Memory B cell (primary cell): ENCODE data around the gene ASB2.

Experiments used
- ATAC-seq: fragments of 150-1000 bp; cut with Tn5 transposase; 2 replicates; pipeline ENCODE4 v1.10.0; 2021; ENCODE audit warnings: low read depth, mild to moderate bottlenecking, moderate library complexity
- DNase-seq, 2 donors: peaks; one replicate each; pipeline ENCODE4 v3.0.0; 2022; ENCODE audit warnings: low spot score in 2 of 2
- H3K27ac Mint-ChIP-seq: one replicate; pipeline ENCODE4 v1.8.0; 2022; ENCODE audit warnings: mild to moderate bottlenecking, moderate library complexity, mixed read lengths
- H3K27me3 Mint-ChIP-seq: one replicate; pipeline ENCODE4 v1.8.0; 2022; ENCODE audit warnings: mixed read lengths
- H3K36me3 Mint-ChIP-seq: one replicate; pipeline ENCODE4 v1.8.0; 2022; ENCODE audit warnings: mild to moderate bottlenecking, mixed read lengths
- H3K4me1 Mint-ChIP-seq: one replicate; pipeline ENCODE4 v1.8.0; 2022; ENCODE audit warnings: mixed read lengths
- H3K4me3 Mint-ChIP-seq: one replicate; pipeline ENCODE4 v1.8.0; 2022; ENCODE audit warnings: mild to moderate bottlenecking, moderate library complexity, mixed read lengths
- H3K9me3 Mint-ChIP-seq: one replicate; pipeline ENCODE4 v1.8.0; 2022; ENCODE audit warnings: mixed read lengths

ASB2 gene

GRCh38 chr14:94010625-94011024 lies 34.3 kb upstream of the ASB2 start:
- Mint-ChIP-seq H3K27ac (no peak overlapping the region), H3K27me3 (peaks cover 16% of the 10 kb centered on the region), H3K4me1 (peaks cover 3% of the 10 kb centered on the region), H3K9me3 (no peaks in the 10 kb centered on the region), H3K4me3 (no peak overlapping the region), H3K36me3 (no peaks in the 10 kb centered on the region)
- DNase-seq, result no peak
- no peak for ATAC-seq

DNA sequence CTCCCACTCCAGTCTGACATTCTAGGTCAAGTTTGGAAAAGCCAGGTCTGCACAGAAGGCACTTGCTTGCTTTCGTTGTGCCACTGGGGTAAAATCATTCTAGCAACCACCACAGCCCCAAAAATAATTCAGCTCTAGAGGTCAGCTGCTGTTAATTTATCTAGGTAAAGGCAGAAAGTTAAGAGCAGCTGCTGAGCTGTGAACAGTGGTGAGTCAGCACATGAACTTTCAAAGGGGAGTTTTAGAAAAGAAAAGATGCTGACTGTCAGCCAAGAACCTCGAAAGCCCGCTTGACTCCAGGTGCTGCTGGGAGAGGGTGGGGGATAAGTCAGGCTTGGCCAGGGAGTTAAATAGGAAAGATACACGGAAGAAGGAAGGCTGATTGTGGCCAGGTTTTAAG lies 33.4 kb upstream of the ASB2 start:
- Mint-ChIP-seq H3K9me3 (no peaks in the 10 kb centered on the region), H3K36me3 (no peaks in the 10 kb centered on the region), H3K27me3 (peaks cover 21% of the 10 kb centered on the region), H3K4me3 (no peak overlapping the region), H3K4me1 (peaks cover 7% of the 10 kb centered on the region), H3K27ac (no peak overlapping the region)
- DNase-seq (no peak), ATAC-seq (no peak)

- H3K27me3 Mint-ChIP-seq, result peaks cover 22% of the 10 kb centered on the region
- H3K36me3 Mint-ChIP-seq, result no peaks in the 10 kb centered on the region
- no peaks in the 10 kb centered on the region for H3K9me3 Mint-ChIP-seq
- no peak overlapping the region for H3K27ac Mint-ChIP-seq
- ATAC-seq, result no peak
- peaks cover 7% of the 10 kb centered on the region for H3K4me1 Mint-ChIP-seq
- H3K4me3 Mint-ChIP-seq, result no peak overlapping the region
- DNase-seq, result no peak
Measured at GRCh38 chr14:94008234-94008633, 31.9 kb upstream of the ASB2 start.

DNA sequence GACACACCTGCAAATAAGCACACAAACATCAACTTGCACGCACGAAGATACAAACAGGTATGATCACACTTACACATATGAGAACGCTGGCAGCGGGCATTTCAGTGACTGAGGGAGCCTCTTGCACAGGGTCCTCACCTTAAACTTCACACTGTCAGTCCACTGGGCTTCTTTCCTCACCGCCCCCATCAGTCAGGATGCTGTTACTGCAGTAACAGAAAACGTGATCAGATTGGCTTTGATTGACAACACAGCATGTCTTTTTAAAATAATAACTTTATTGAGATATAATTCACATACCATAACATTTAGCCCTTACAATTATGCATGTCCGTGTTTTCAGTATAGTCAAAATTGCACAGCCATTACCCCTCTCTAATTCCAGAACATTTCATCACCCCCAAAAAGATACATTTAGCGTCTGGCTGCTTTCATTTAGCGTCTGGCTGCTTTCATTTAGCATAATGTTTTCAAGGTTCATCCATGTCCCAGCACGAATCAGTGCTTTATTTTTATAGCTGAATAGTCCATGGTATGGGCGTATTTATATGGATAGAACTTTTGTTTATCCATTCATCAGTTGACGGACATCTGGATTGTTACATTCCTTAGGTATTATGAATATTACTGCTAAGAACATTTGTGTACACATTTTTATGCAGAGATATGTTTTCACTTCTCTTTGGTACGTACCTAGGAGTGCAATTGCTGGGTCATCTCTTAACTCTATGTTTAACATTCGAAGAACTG lies 29.1 kb upstream of the ASB2 start:
- Mint-ChIP-seq H3K27ac (no peak overlapping the region), H3K36me3 (no peaks in the 10 kb centered on the region), H3K9me3 (no peaks in the 10 kb centered on the region), H3K27me3 (peaks cover 18% of the 10 kb centered on the region), H3K4me3 (no peak overlapping the region), H3K4me1 (peaks cover 4% of the 10 kb centered on the region)
- ATAC-seq, result peak; percentile 50
- no peak for DNase-seq

GRCh38 chr14:94004015-94004414 lies 27.6 kb upstream of the ASB2 start:
- Mint-ChIP-seq H3K4me3 (no peak overlapping the region), H3K4me1 (peaks cover 4% of the 10 kb centered on the region), H3K27me3 (peaks cover 21% of the 10 kb centered on the region), H3K27ac (no peak overlapping the region), H3K36me3 (no peaks in the 10 kb centered on the region), H3K9me3 (no peaks in the 10 kb centered on the region)
- DNase-seq (no peak), ATAC-seq (no peak)

- Mint-ChIP-seq H3K4me1 (peaks cover 4% of the 10 kb centered on the region), H3K27me3 (peaks cover 23% of the 10 kb centered on the region), H3K36me3 (no peaks in the 10 kb centered on the region), H3K4me3 (no peak overlapping the region), H3K9me3 (no peaks in the 10 kb centered on the region), H3K27ac (no peak overlapping the region)
- no peak for ATAC-seq
- DNase-seq, result no peak
Measured at GRCh38 chr14:94003397-94003796, 27.0 kb upstream of the ASB2 start.

DNA sequence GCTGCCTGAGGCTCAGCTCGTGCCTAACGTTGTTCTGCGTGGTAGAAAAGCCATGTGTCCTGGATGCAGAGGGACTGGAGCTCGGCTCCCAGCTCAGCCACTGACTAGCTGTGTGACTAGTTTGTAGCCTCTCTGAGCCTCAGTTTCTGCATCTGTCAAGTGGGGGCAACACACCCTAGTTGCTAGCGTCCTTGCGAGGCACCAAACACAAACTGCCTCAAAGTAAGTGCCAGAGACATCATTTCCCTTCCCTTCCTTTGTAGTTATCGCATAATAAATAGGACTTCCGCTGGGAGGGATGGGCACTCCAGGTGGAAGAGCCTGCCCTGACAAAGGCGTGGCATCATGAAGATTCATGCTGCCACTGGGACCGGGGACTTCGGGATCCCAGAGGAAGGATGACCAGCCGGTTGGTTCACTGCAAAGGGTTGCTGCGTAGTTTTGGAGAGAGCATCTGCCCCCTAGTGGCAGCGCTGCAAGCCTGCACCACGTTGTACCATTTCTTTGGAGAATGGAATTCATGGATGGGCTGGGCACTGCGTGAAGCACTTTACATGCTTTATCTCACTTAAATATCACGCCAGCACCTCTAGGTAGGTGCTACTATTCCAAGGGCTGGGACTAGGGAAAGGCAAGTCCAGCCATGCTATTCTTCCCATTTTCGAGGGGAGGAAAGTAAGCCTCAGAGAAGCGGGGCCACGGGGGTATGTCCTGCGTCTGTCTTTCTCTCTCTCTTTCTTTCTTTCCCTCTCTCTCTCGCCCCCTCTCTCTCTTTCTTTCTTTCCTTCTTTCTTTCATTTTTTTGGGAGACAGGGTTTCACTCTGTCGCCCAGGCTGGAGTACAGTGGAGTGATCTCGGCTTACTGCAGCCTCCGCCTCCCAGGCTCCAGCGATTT lies 25.4 kb upstream of the ASB2 start:
- DNase-seq (peak; percentile 56 to 57), ATAC-seq (peak; percentile 84)
- peaks cover 4% of the 10 kb centered on the region for H3K4me1 Mint-ChIP-seq
- no peak overlapping the region for H3K4me3 Mint-ChIP-seq
- no peak overlapping the region for H3K27ac Mint-ChIP-seq
- no peaks in the 10 kb centered on the region for H3K36me3 Mint-ChIP-seq
- H3K27me3 Mint-ChIP-seq, result peaks cover 25% of the 10 kb centered on the region
- no peaks in the 10 kb centered on the region for H3K9me3 Mint-ChIP-seq

GRCh38 chr14:94001016-94001415 lies 24.6 kb upstream of the ASB2 start:
- Mint-ChIP-seq H3K4me3 (no peak overlapping the region), H3K9me3 (no peaks in the 10 kb centered on the region), H3K27me3 (peaks cover 28% of the 10 kb centered on the region), H3K36me3 (no peaks in the 10 kb centered on the region), H3K27ac (no peak overlapping the region), H3K4me1 (peaks cover 4% of the 10 kb centered on the region)
- ATAC-seq (no peak), DNase-seq (no peak)

GRCh38 chr14:94000267-94000666 lies 23.9 kb upstream of the ASB2 start:
- H3K9me3 Mint-ChIP-seq, result no peaks in the 10 kb centered on the region
- H3K4me3 Mint-ChIP-seq, result no peak overlapping the region
- H3K27me3 Mint-ChIP-seq, result peaks cover 31% of the 10 kb centered on the region
- no peak for ATAC-seq
- DNase-seq, result no peak
- H3K36me3 Mint-ChIP-seq, result no peaks in the 10 kb centered on the region
- H3K4me1 Mint-ChIP-seq, result peaks cover 3% of the 10 kb centered on the region
- no peak overlapping the region for H3K27ac Mint-ChIP-seq

- Mint-ChIP-seq H3K27ac (no peak overlapping the region), H3K27me3 (peaks cover 25% of the 10 kb centered on the region), H3K4me3 (no peak overlapping the region), H3K4me1 (no peaks in the 10 kb centered on the region), H3K9me3 (no peaks in the 10 kb centered on the region), H3K36me3 (no peaks in the 10 kb centered on the region)
- ATAC-seq (no peak), DNase-seq (no peak)
Measured at GRCh38 chr14:93999573-93999972, 23.2 kb upstream of the ASB2 start.

DNA sequence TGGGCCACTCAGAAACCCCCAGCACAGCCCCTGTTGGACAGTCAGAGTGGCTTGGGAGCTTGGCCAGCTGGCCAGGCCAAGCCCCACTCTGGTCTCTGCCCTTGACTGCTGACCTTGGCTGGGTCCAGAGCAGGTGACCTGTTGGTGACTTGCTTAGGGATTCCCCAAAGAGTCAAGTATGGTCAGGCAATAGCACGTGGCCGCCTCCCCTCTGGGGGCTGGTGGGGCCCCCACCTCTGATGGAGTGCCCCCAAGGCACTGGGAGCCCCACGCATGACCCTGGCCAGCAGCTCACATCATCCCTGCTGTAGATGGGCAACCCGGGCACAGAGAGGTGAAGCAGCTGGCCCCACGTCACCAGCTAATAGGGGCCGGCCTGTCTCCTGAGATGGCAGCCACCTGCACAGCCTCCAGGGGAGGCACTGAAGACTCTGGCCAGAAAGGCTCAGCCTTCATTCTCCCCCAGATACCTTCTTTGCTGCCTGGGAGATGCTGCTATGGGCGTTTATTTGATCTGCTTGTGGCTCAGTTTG lies 22.6 kb upstream of the ASB2 start:
- no peak for ATAC-seq
- Mint-ChIP-seq H3K27ac (no peak overlapping the region), H3K36me3 (no peaks in the 10 kb centered on the region), H3K4me1 (no peaks in the 10 kb centered on the region), H3K4me3 (no peak overlapping the region), H3K27me3 (peaks cover 25% of the 10 kb centered on the region), H3K9me3 (no peaks in the 10 kb centered on the region)
- no peak for DNase-seq

- ATAC-seq, result no peak
- Mint-ChIP-seq H3K4me1 (no peaks in the 10 kb centered on the region), H3K27ac (no peak overlapping the region), H3K4me3 (no peak overlapping the region), H3K36me3 (no peaks in the 10 kb centered on the region), H3K9me3 (no peaks in the 10 kb centered on the region), H3K27me3 (peaks cover 21% of the 10 kb centered on the region)
- DNase-seq, result no peak
Measured at GRCh38 chr14:93997916-93998870, 21.8 kb upstream of the ASB2 start.

GRCh38 chr14:93997082-93997481 lies 20.7 kb upstream of the ASB2 start, which contains the start of gene CCDC197:
TSS of gene CCDC197 (plus strand) at chr14:93997301. CDS start at chr14:93998132, 831 bp downstream.
- Mint-ChIP-seq H3K27me3 (peaks cover 21% of the 10 kb centered on the region), H3K4me1 (no peaks in the 10 kb centered on the region), H3K9me3 (no peaks in the 10 kb centered on the region), H3K4me3 (no peak within 1 kb of the TSS), H3K36me3 (no peaks in the 10 kb centered on the region), H3K27ac (no peak within 1 kb of the TSS)
- no peak for DNase-seq
- ATAC-seq, result no peak
